Measurements from ENCODE around the gene CCDC9B.

Gene CCDC9B

DNA sequence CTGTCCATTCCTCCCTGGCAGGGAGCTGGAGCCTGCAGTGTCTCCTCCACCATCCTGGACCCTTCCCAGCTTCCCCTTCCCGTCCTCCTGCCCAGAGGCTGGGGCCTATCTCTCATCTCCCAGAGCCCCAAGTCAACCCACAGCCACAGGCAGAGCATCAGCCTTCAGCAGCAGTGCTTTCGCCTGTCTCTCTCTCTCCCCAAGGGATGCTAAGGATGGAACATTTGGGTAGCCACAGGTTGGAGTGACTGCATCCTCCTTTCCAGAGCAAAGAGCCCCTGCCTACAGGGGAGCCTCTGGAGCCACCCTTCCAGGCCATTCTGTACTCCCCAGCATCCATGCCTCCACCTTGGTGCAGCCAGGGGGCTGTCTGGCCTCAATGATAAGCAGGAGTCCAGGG is 37.2 kb downstream of the CCDC9B start:
- Histone ChIP-seq H3K4me2 (ENCODE audit: insufficient read depth, low read length) (no peak overlapping the region), H2AFZ (ENCODE audit: low read depth, low read length) (no peak overlapping the region)
- TF ChIP-seq EZH2 (IDR thresholded peaks at IDR 0.05; ENCODE audit: borderline replicate concordance, low read depth, low read length, severe bottlenecking) = no peak
- TF ChIP-seq, protein P1, sequence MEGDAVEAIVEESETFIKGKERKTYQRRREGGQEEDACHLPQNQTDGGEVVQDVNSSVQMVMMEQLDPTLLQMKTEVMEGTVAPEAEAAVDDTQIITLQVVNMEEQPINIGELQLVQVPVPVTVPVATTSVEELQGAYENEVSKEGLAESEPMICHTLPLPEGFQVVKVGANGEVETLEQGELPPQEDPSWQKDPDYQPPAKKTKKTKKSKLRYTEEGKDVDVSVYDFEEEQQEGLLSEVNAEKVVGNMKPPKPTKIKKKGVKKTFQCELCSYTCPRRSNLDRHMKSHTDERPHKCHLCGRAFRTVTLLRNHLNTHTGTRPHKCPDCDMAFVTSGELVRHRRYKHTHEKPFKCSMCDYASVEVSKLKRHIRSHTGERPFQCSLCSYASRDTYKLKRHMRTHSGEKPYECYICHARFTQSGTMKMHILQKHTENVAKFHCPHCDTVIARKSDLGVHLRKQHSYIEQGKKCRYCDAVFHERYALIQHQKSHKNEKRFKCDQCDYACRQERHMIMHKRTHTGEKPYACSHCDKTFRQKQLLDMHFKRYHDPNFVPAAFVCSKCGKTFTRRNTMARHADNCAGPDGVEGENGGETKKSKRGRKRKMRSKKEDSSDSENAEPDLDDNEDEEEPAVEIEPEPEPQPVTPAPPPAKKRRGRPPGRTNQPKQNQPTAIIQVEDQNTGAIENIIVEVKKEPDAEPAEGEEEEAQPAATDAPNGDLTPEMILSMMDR (IDR thresholded peaks at IDR 0.05; ENCODE audit: borderline replicate concordance, extremely low read depth, low read length, poor library complexity, severe bottlenecking) = no peak

DNA sequence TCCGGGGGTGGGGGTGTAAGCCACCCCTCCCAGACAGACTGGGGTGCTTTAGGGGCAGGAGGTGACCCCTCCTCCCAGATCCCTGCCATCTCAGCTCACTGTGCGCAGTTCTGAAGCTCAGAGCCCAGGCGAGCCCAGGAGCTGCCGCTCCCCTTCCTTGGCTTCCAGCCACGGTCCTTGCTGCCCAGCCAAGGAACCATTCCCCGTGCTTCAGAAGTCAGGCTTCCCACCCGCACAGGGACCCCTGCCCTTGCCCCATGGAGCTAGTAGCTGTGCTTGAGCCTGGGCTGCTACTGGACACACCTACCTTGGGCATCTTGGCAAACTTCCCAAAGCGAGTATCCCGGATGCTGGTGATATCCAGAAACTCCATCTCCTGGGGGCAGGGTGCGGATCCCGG is 37.8 kb downstream of the CCDC9B start:
- TF ChIP-seq, protein P1 (IDR thresholded peaks at IDR 0.05; ENCODE audit: borderline replicate concordance, extremely low read depth, low read length, poor library complexity, severe bottlenecking) = no peak
- no peak for TF ChIP-seq EZH2 (IDR thresholded peaks at IDR 0.05; ENCODE audit: borderline replicate concordance, low read depth, low read length, severe bottlenecking)
- H4K20me1 ChIP-seq (ENCODE audit: insufficient read depth, low read length) = no peaks in the 10 kb centered on the region
- H3K4me3 ChIP-seq (ENCODE audit: low read depth in 1 of 2, low read length in 2 of 2) = no peak overlapping the region
- no peak overlapping the region for H3K9ac ChIP-seq (ENCODE audit: low read depth, low read length)
- no peak overlapping the region for H3K4me2 ChIP-seq (ENCODE audit: insufficient read depth, low read length)
- no peak overlapping the region for H3K27ac ChIP-seq (ENCODE audit: low read length)
- no peak overlapping the region for H2AFZ ChIP-seq (ENCODE audit: low read depth, low read length)
- no peaks in the 10 kb centered on the region for H3K27me3 ChIP-seq (ENCODE audit: insufficient read depth, low read length, poor library complexity)
- ATAC-seq (ENCODE audit: insufficient read depth, low read depth) = no peak
- no peak for DNase-seq
- H3K4me1 ChIP-seq (ENCODE audit: insufficient read depth, low read length) = peaks cover 24% of the 10 kb centered on the region
- H3K79me2 ChIP-seq (ENCODE audit: insufficient read depth, low read length) = peaks cover 4% of the 10 kb centered on the region; the same call in 1 of the 2 replicates
- H3K9me3 ChIP-seq (ENCODE audit: insufficient read depth, low read length, severe bottlenecking) = no peaks in the 10 kb centered on the region
- peaks cover 27% of the 10 kb centered on the region for H3K36me3 ChIP-seq (ENCODE audit: insufficient read depth, low read length)

More for the DNA sequence above, 37.2 kb downstream of the CCDC9B start:
- Histone ChIP-seq H3K9me3 (ENCODE audit: insufficient read depth, low read length, severe bottlenecking) (no peaks in the 10 kb centered on the region), H3K79me2 (ENCODE audit: insufficient read depth, low read length) (peaks cover 4% of the 10 kb centered on the region; the same call in 1 of the 2 replicates), H3K4me3 (ENCODE audit: low read depth in 1 of 2, low read length in 2 of 2) (no peak overlapping the region), H3K27me3 (ENCODE audit: insufficient read depth, low read length, poor library complexity) (no peaks in the 10 kb centered on the region), H4K20me1 (ENCODE audit: insufficient read depth, low read length) (no peaks in the 10 kb centered on the region), H3K9ac (ENCODE audit: low read depth, low read length) (no peak overlapping the region), H3K4me1 (ENCODE audit: insufficient read depth, low read length) (peaks cover 30% of the 10 kb centered on the region), H3K27ac (ENCODE audit: low read length) (no peak overlapping the region), H3K36me3 (ENCODE audit: insufficient read depth, low read length) (peaks cover 24% of the 10 kb centered on the region)
- ATAC-seq (ENCODE audit: insufficient read depth, low read depth) = no peak
- DNase-seq = no peak

DNA sequence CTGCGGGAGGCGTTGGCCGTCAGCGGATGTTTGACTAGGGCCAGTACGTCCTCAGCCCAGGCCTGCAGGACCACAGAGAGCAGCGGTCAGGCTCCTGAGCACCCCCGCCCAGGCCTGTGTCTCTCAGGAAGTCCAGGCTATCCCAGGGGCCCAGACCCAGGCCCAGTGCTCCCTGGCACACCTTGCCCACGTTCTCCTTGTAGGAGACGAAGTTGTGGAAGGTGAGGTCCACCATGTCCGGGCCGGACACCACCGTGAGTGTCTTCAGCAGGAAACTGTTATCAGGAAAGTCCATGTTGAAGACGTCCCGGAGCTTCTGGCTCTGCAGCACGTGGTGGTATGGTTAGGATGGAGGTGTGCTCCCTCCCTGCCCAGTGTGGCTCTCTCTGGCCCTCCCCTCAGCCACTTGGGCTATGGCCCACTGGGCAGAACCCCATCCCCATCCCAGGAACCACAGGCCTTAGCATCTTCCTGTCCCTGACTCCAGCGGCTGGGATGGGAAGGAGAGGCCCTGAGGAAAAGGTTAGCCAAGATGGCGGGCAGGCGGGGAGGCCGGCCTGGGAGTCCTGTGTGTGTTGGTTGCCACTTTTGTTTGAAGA is 38.4 kb downstream of the CCDC9B start:
- Histone ChIP-seq H3K27me3 (ENCODE audit: insufficient read depth, low read length, poor library complexity) (no peaks in the 10 kb centered on the region), H3K9me3 (ENCODE audit: insufficient read depth, low read length, severe bottlenecking) (no peaks in the 10 kb centered on the region), H3K79me2 (ENCODE audit: insufficient read depth, low read length) (peaks cover 4% of the 10 kb centered on the region; the same call in 1 of the 2 replicates), H2AFZ (ENCODE audit: low read depth, low read length) (no peak overlapping the region), H3K36me3 (ENCODE audit: insufficient read depth, low read length) (peaks cover 27% of the 10 kb centered on the region), H3K9ac (ENCODE audit: low read depth, low read length) (no peak overlapping the region), H3K4me1 (ENCODE audit: insufficient read depth, low read length) (peaks cover 19% of the 10 kb centered on the region), H3K4me3 (ENCODE audit: low read depth in 1 of 2, low read length in 2 of 2) (no peak overlapping the region), H3K27ac (ENCODE audit: low read length) (no peak overlapping the region), H3K4me2 (ENCODE audit: insufficient read depth, low read length) (no peak overlapping the region), H4K20me1 (ENCODE audit: insufficient read depth, low read length) (no peaks in the 10 kb centered on the region)
- ATAC-seq (ENCODE audit: insufficient read depth, low read depth) (no peak), DNase-seq (no peak)
- TF ChIP-seq, protein P1 (IDR thresholded peaks at IDR 0.05; ENCODE audit: borderline replicate concordance, extremely low read depth, low read length, poor library complexity, severe bottlenecking) = no peak
- no peak for TF ChIP-seq EZH2 (IDR thresholded peaks at IDR 0.05; ENCODE audit: borderline replicate concordance, low read depth, low read length, severe bottlenecking)

Measured in DND-41 (cell line).